ENCODE results near the gene NR5A1. TPM values are rescaled to one million over a fixed set of nuclear protein-coding genes. Genes with fewer than 3 reads are reported as not detected.

NR5A1 gene
- total and polyA plus RNA-seq, 2 of the 13 experiments (the other 11 are each of a cell fraction or from before 2014, with no cell fraction given), result 28.9 to 44.7 TPM

- TF ChIP-seq ZNF18 (CRISPR knock-in tag; IDR thresholded peaks at IDR 0.05; ENCODE audit: insufficient replicate concordance) (peak; percentile 67), TOE1 (CRISPR knock-in tag; IDR thresholded peaks at IDR 0.05) (0 out of 2 replicates have a peak, but pooled peaks have one; percentile 39), ZNF333 (CRISPR knock-in tag; IDR thresholded peaks at IDR 0.05; ENCODE audit: borderline replicate concordance) (peak; percentile 44; the same call in 1 of the 2 replicates), REXO4 (CRISPR knock-in tag; IDR thresholded peaks at IDR 0.05; ENCODE audit: borderline replicate concordance) (no peak; the same call in 1 of the 2 replicates), PATZ1 (CRISPR knock-in tag; IDR thresholded peaks at IDR 0.05) (peak; percentile 97), ZFX (CRISPR knock-in tag; IDR thresholded peaks at IDR 0.05; ENCODE audit: low read depth) (peak; percentile 98), BCL3 (CRISPR knock-in tag; IDR thresholded peaks at IDR 0.05) (peak; percentile 65), ZFP1 (CRISPR knock-in tag; IDR thresholded peaks at IDR 0.05) (no peak), ZNF609 (CRISPR knock-in tag; IDR thresholded peaks at IDR 0.05; ENCODE audit: borderline replicate concordance) (peak; percentile 25; the same call in 1 of the 2 replicates), LCORL (IDR thresholded peaks at IDR 0.05) (peak; percentile 60; the same call in 1 of the 2 replicates), LCORL (CRISPR knock-in tag; IDR thresholded peaks at IDR 0.05) (peak; percentile 38), HNF1A (IDR thresholded peaks at IDR 0.05; ENCODE audit: low read depth) (no peak), HNF1A (CRISPR knock-in tag; IDR thresholded peaks at IDR 0.05; ENCODE audit: borderline replicate concordance) (peak; percentile 26; the same call in 1 of the 2 replicates)
These were observed at the start of gene NR5A1 (continued) for GRCh38 chr9:124506931-124507879.
